Endothelial cell (in vitro differentiated cells): ENCODE data around the gene TEKT2. TPM values are rescaled to one million over a fixed set of nuclear protein-coding genes. Genes with fewer than 3 reads are reported as not detected.

Experiments used
- DNase-seq: peaks from one replicate; pipeline ENCODE4 v3.0.0; 2021; ENCODE audit warnings: low spot score
- H3K27ac Mint-ChIP-seq: one replicate; pipeline ENCODE4 v1.8.0; 2021; ENCODE audit warnings: mixed read lengths, inconsistent platforms; ENCODE audit not compliant: unreplicated experiment
- H3K27me3 Mint-ChIP-seq: one replicate; pipeline ENCODE4 v1.8.0; 2021; ENCODE audit warnings: mild to moderate bottlenecking, moderate library complexity, mixed read lengths, inconsistent platforms; ENCODE audit not compliant: unreplicated experiment
- H3K36me3 Mint-ChIP-seq: one replicate; pipeline ENCODE4 v1.8.0; 2021; ENCODE audit warnings: mild to moderate bottlenecking, low read depth, mixed read lengths, inconsistent platforms; ENCODE audit not compliant: unreplicated experiment
- H3K4me1 Mint-ChIP-seq: one replicate; pipeline ENCODE4 v1.8.0; 2021; ENCODE audit warnings: mild to moderate bottlenecking, mixed read lengths, inconsistent platforms; ENCODE audit not compliant: unreplicated experiment
- H3K4me3 Mint-ChIP-seq: one replicate; pipeline ENCODE4 v1.8.0; 2021; ENCODE audit warnings: mild to moderate bottlenecking, mixed read lengths, inconsistent platforms; ENCODE audit not compliant: unreplicated experiment
- H3K9me3 Mint-ChIP-seq: one replicate; pipeline ENCODE4 v1.8.0; 2021; ENCODE audit warnings: mixed read lengths, inconsistent platforms; ENCODE audit not compliant: unreplicated experiment
- total RNA-seq: library from RNA; stranded (reverse); fragmentation: NEBNext Ultra II Directional; extraction: Animal tissue kit (Norgen Biotek cat#: 25700); gene quantifications from one replicate; pipeline ENCODE4 v1.2.1, GENCODE V29; 2021; ENCODE audit not compliant: unreplicated experiment
- TF ChIP-seq, protein P1 (sequence below): fragments of 200-600 bp; sonication (generic); IDR thresholded peaks from one replicate; pipeline ENCODE4 v1.5.0; 2021; ENCODE audit warnings: antibody characterized with exemption; ENCODE audit not compliant: unreplicated experiment

The TEKT2 gene
- total RNA-seq, 1 donor from 2014 or later: 0.80 TPM

DNA sequence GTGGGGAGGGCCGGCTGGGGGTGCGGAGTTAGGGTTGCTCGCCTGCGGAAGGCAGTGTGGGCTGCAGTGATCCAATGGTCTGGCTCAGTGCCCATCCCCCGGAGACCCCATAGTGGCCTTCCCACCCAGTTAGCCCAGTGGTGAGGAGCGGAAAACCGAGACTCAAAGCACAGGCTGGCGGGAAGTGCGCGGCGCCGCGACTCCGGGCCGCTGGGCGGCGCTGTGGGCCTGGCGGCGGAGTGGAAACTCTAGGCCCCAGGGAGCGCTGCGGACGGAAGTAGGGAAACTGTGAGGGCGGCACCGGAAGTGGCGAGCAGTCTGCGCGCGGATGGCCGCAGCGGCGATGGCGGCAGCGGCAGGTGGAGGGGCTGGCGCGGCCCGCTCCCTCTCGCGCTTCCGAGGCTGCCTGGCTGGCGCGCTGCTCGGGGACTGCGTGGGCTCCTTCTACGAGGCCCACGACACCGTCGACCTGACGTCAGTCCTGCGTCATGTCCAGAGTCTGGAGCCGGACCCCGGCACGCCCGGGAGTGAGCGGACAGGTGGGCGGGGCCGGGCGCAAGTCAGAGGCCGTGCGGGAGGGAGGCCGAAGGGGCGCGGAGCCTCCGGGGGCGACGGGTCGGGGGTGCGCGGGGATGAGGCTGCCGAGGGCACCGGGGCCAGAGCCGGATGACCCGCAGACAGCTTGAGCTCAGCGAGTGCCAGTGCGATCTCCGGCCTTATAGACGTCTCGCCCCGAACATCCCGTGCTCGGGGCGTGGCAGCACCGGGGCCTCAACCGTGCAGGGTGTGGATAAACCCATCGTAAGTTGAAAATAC lies 4.9 kb downstream of the TEKT2 start, which contains the start of gene ADPRS:
TSS of gene ADPRS (plus strand) at position 316 of the 816 bp plus-strand sequence. CDS start at position 329, 13 bp downstream.
- TF ChIP-seq, protein P1, sequence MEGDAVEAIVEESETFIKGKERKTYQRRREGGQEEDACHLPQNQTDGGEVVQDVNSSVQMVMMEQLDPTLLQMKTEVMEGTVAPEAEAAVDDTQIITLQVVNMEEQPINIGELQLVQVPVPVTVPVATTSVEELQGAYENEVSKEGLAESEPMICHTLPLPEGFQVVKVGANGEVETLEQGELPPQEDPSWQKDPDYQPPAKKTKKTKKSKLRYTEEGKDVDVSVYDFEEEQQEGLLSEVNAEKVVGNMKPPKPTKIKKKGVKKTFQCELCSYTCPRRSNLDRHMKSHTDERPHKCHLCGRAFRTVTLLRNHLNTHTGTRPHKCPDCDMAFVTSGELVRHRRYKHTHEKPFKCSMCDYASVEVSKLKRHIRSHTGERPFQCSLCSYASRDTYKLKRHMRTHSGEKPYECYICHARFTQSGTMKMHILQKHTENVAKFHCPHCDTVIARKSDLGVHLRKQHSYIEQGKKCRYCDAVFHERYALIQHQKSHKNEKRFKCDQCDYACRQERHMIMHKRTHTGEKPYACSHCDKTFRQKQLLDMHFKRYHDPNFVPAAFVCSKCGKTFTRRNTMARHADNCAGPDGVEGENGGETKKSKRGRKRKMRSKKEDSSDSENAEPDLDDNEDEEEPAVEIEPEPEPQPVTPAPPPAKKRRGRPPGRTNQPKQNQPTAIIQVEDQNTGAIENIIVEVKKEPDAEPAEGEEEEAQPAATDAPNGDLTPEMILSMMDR: peak; percentile 96

DNA sequence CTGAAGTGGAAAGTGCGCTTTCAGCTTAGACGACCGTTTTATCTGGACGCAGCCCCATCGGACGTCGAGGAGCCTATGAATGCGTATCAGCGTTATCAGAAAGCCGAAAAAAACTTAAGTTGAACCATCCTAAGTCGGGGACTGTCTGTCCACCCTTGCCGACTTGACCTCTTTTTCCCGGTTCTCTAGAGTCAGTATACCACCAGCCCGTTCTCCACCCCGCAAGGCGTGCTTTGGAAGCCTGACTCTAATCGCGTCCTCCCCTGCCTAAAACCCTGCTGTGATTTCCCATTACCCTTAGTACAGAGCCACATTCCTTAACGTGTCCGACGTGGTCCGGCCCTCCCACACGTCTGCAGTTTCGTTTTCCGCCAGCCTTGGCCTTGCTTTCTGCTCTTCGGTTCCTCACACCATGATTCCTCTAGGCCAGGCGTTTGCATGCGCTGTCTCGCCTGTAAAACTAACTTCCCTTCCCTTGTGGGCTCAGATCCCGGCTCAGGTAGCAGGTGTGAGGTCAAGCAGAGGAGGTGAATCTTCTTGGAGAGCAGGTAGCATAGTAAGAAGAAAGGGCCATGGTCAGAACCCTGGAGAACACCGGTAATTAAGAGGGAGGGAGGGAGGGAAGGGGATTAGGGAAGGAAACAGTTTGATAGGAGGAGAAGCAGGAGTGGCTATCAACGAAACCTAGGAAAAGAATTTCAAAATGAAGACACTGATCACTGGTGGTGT lies 5.7 kb downstream of the TEKT2 start:
- Mint-ChIP-seq H3K4me1 (peaks cover 10% of the 10 kb centered on the region), H3K36me3 (peaks cover 10% of the 10 kb centered on the region), H3K27me3 (peaks cover 18% of the 10 kb centered on the region), H3K27ac (peak overlapping the region; percentile 91), H3K9me3 (no peaks in the 10 kb centered on the region), H3K4me3 (peak overlapping the region; percentile 98)
- DNase-seq: no peak
- TF ChIP-seq, protein P1: no peak

More for the DNA sequence above, 4.9 kb downstream of the TEKT2 start, which contains the start of gene ADPRS:
- Mint-ChIP-seq H3K36me3 (peaks cover 10% of the 10 kb centered on the region), H3K9me3 (no peaks in the 10 kb centered on the region), H3K4me1 (peaks cover 10% of the 10 kb centered on the region), H3K4me3 (peak within 1 kb of the TSS; percentile 98), H3K27ac (peak within 1 kb of the TSS; percentile 91), H3K27me3 (peaks cover 18% of the 10 kb centered on the region)
- peak; percentile 93 for DNase-seq

- DNase-seq: no peak
- no peak overlapping the region for H3K27ac Mint-ChIP-seq
- H3K27me3 Mint-ChIP-seq: peaks cover 18% of the 10 kb centered on the region
- H3K9me3 Mint-ChIP-seq: no peaks in the 10 kb centered on the region
- H3K4me3 Mint-ChIP-seq: no peak overlapping the region
- peaks cover 10% of the 10 kb centered on the region for H3K36me3 Mint-ChIP-seq
- H3K4me1 Mint-ChIP-seq: peaks cover 10% of the 10 kb centered on the region
- TF ChIP-seq, protein P1: no peak
These were observed 7.2 kb downstream of the TEKT2 start for GRCh38 chr1:36091141-36091540.

DNA sequence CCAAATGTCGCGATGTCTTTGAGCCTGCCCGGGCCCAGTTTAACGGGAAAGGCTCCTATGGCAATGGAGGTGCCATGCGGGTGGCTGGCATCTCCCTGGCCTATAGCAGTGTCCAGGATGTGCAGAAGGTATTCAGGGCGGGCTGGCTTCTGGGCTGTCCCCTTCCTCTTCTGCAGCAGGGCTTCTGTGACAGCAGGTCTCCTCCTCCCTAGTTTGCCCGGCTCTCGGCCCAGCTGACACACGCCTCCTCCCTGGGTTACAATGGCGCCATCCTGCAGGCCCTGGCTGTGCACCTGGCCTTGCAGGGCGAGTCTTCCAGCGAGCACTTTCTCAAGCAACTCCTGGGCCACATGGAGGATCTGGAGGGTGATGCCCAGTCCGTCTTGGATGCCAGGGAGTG lies 7.8 kb downstream of the TEKT2 start:
- TF ChIP-seq, protein P1: no peak
- Mint-ChIP-seq H3K36me3 (peaks cover 10% of the 10 kb centered on the region), H3K4me3 (no peak overlapping the region), H3K27me3 (peaks cover 21% of the 10 kb centered on the region), H3K9me3 (no peaks in the 10 kb centered on the region), H3K4me1 (peaks cover 10% of the 10 kb centered on the region), H3K27ac (no peak overlapping the region)
- DNase-seq: no peak
